Measurements from ENCODE around the gene VPS45. TPM values are rescaled to one million over a fixed set of nuclear protein-coding genes. Genes with fewer than 3 reads are reported as not detected.

Gene VPS45
- total RNA-seq, 1 donor: 36.9 TPM

DNA sequence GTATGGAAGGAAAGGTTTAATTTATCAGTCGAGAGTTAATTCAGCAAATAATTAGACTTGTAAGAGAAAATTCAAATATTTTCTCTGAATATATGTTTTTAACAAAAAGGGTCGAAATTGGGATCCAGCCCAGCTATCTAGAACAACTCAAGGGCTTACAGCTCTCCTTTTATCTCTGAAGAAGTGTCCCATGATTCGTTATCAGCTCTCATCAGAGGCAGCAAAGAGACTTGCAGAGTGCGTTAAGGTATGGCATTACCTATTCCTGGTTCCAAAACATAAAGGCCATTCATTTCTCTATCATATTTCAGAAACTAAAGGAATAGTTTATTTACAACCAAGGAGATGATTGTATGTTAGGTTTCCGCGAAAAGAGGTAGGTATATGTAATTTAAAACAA lies 9.4 kb downstream of the VPS45 start:
- H3K36me3 ChIP-seq (ENCODE audit: insufficient read depth, low read length): peaks cover 62% of the 10 kb centered on the region
- H3K4me2 ChIP-seq (ENCODE audit: insufficient read depth, low read length): no peak overlapping the region
- no peak overlapping the region for H3K4me3 ChIP-seq (ENCODE audit: insufficient read depth, low read length)
- H3K27ac ChIP-seq (ENCODE audit: low read depth, low read length): no peak overlapping the region
- H2AFZ ChIP-seq (ENCODE audit: low read length): no peak overlapping the region
- no peaks in the 10 kb centered on the region for H3K9me3 ChIP-seq (ENCODE audit: low read depth, low read length)
- no peaks in the 10 kb centered on the region for H3K27me3 ChIP-seq (ENCODE audit: insufficient read depth, low read length)
- H4K20me1 ChIP-seq (ENCODE audit: insufficient read depth, low read length): no peaks in the 10 kb centered on the region
- H3K79me2 ChIP-seq (ENCODE audit: insufficient read depth, low read length): no peaks in the 10 kb centered on the region
- TF ChIP-seq CTCF (IDR thresholded peaks at IDR 0.05; ENCODE audit: extremely low read depth, low read depth, low read length): no peak
- no peak for DNase-seq (ENCODE audit: insufficient read length, low spot score, missing footprints)
- no peaks in the 10 kb centered on the region for H3K4me1 ChIP-seq (ENCODE audit: insufficient read depth, low read length)

DNA sequence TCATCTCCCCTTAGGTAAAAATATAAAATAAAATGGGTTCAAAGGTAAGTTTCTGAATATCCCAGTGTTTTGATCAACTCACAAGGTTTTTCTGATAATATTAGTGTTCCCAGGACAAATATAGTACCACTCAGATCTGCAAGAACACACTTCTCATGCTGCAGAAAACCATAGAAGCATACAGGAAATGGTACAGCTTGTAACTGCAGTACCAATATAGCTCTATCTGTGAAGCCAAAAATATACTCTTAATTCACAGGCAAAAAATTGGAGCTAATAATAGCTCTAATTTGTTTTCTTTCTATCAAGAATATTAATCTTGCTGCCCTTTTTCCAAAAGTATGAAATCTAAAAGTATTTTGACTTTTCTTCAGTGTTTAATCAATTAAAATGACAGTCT lies 13.2 kb downstream of the VPS45 start:
- Histone ChIP-seq H3K36me3 (ENCODE audit: insufficient read depth, low read length) (peaks cover 69% of the 10 kb centered on the region), H4K20me1 (ENCODE audit: insufficient read depth, low read length) (no peaks in the 10 kb centered on the region), H3K27me3 (ENCODE audit: insufficient read depth, low read length) (no peaks in the 10 kb centered on the region), H3K79me2 (ENCODE audit: insufficient read depth, low read length) (no peaks in the 10 kb centered on the region), H2AFZ (ENCODE audit: low read length) (no peak overlapping the region), H3K4me1 (ENCODE audit: insufficient read depth, low read length) (no peaks in the 10 kb centered on the region), H3K9me3 (ENCODE audit: low read depth, low read length) (no peaks in the 10 kb centered on the region), H3K4me3 (ENCODE audit: insufficient read depth, low read length) (no peak overlapping the region), H3K27ac (ENCODE audit: low read depth, low read length) (no peak overlapping the region), H3K4me2 (ENCODE audit: insufficient read depth, low read length) (no peak overlapping the region)
- DNase-seq (ENCODE audit: insufficient read length, low spot score, missing footprints): no peak
- TF ChIP-seq CTCF (IDR thresholded peaks at IDR 0.05; ENCODE audit: extremely low read depth, low read depth, low read length): no peak

DNA sequence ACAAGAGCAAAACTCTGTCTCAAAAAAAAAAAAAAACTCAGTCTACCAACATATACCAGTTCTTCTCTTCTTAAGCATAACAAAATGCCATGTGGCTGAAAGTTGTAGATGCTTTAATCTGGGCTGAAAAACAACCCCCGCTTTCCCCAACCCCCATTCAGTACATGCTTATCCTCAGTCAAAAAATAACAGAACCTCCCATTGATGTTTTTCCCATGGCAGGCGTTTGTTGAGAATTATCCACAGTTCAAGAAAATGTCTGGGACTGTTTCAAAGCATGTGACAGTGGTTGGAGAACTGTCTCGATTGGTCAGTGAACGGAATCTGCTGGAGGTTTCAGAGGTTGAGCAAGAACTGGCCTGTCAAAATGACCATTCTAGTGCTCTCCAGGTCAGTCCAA lies 14.9 kb downstream of the VPS45 start:
- no peaks in the 10 kb centered on the region for H3K9me3 ChIP-seq (ENCODE audit: low read depth, low read length)
- no peak overlapping the region for H3K4me2 ChIP-seq (ENCODE audit: insufficient read depth, low read length)
- H3K4me1 ChIP-seq (ENCODE audit: insufficient read depth, low read length): no peaks in the 10 kb centered on the region
- no peaks in the 10 kb centered on the region for H3K27me3 ChIP-seq (ENCODE audit: insufficient read depth, low read length)
- no peak overlapping the region for H2AFZ ChIP-seq (ENCODE audit: low read length)
- no peak overlapping the region for H3K27ac ChIP-seq (ENCODE audit: low read depth, low read length)
- peaks cover 56% of the 10 kb centered on the region for H3K36me3 ChIP-seq (ENCODE audit: insufficient read depth, low read length)
- no peak for DNase-seq (ENCODE audit: insufficient read length, low spot score, missing footprints)
- TF ChIP-seq CTCF (IDR thresholded peaks at IDR 0.05; ENCODE audit: extremely low read depth, low read depth, low read length): no peak
- H3K79me2 ChIP-seq (ENCODE audit: insufficient read depth, low read length): no peaks in the 10 kb centered on the region
- H3K4me3 ChIP-seq (ENCODE audit: insufficient read depth, low read length): no peak overlapping the region
- H4K20me1 ChIP-seq (ENCODE audit: insufficient read depth, low read length): no peaks in the 10 kb centered on the region

- no peak for DNase-seq (ENCODE audit: insufficient read length, low spot score, missing footprints)
- Histone ChIP-seq H3K79me2 (ENCODE audit: insufficient read depth, low read length) (no peaks in the 10 kb centered on the region), H4K20me1 (ENCODE audit: insufficient read depth, low read length) (no peaks in the 10 kb centered on the region), H3K4me1 (ENCODE audit: insufficient read depth, low read length) (no peaks in the 10 kb centered on the region), H3K9me3 (ENCODE audit: low read depth, low read length) (no peaks in the 10 kb centered on the region), H3K27me3 (ENCODE audit: insufficient read depth, low read length) (no peaks in the 10 kb centered on the region), H3K27ac (ENCODE audit: low read depth, low read length) (no peak overlapping the region), H3K4me2 (ENCODE audit: insufficient read depth, low read length) (no peak overlapping the region), H3K4me3 (ENCODE audit: insufficient read depth, low read length) (no peak overlapping the region), H3K36me3 (ENCODE audit: insufficient read depth, low read length) (peaks cover 49% of the 10 kb centered on the region), H2AFZ (ENCODE audit: low read length) (no peak overlapping the region)
- no peak for TF ChIP-seq CTCF (IDR thresholded peaks at IDR 0.05; ENCODE audit: extremely low read depth, low read depth, low read length)
Measured at GRCh38 chr1:150083907-150084306, 16.3 kb downstream of the VPS45 start.

Data from osteoblast (primary cell).